ENCODE data around the gene BCL11B. TPM values are rescaled to one million over a fixed set of nuclear protein-coding genes. Genes with fewer than 3 reads are reported as not detected.

The BCL11B gene
- total and polyA plus RNA-seq, 4 donors, result 0.13 to 1.3 (median 0.58) TPM; not detected in 1

GRCh38 chr14:99168330-99168729 is 103.7 kb downstream of the BCL11B start:
- Histone ChIP-seq H3K36me3 (ENCODE audit: control insufficient read depth in 1 of 2, insufficient read depth in 2 of 2, low read length in 1 of 2) (no peaks in the 10 kb centered on the region), H3K4me3 (ENCODE audit: low read length in 2 of 2) (no peak overlapping the region), H3K9me3 (ENCODE audit: control insufficient read depth, low read length) (no peaks in the 10 kb centered on the region), H3K4me1 (ENCODE audit: control insufficient read depth in 1 of 2, insufficient read depth in 2 of 2, low read length in 2 of 2) (no peaks in the 10 kb centered on the region), H3K27ac (ENCODE audit: low read depth in 1 of 2, low read length in 2 of 2) (no peak overlapping the region), H3K27me3 (ENCODE audit: control insufficient read depth in 1 of 2, insufficient read depth in 2 of 2, low read length in 1 of 2) (peaks cover 0 to 2% of the 10 kb centered on the region in 2 donors)
- DNase-seq, result no peak
- intact Hi-C loops (cut with DNase I), result no loop called here
- no peak for ATAC-seq (ENCODE audit: low FRiP score)
- 96 to 98% methylated on average over 5 of the region's 5 CpGs for WGBS, 2 donors

- Histone ChIP-seq H3K9me3 (ENCODE audit: control insufficient read depth, low read length) (peaks cover 2% of the 10 kb centered on the region), H3K36me3 (ENCODE audit: control insufficient read depth in 1 of 2, insufficient read depth in 2 of 2, low read length in 1 of 2) (no peaks in the 10 kb centered on the region), H3K4me3 (ENCODE audit: low read length in 2 of 2) (no peak overlapping the region), H3K27me3 (ENCODE audit: control insufficient read depth in 1 of 2, insufficient read depth in 2 of 2, low read length in 1 of 2) (peaks cover 0 to 2% of the 10 kb centered on the region in 2 donors), H3K4me1 (ENCODE audit: control insufficient read depth in 1 of 2, insufficient read depth in 2 of 2, low read length in 2 of 2) (no peaks in the 10 kb centered on the region), H3K27ac (ENCODE audit: low read depth in 1 of 2, low read length in 2 of 2) (no peak overlapping the region)
- no peak for DNase-seq
- intact Hi-C loops (cut with DNase I), result no loop called here
- ATAC-seq (ENCODE audit: low FRiP score), result no peak
- WGBS, 2 donors, result 91 to 92% methylated on average over 4 of the region's 4 CpGs
Measured at GRCh38 chr14:99166506-99166905, 105.5 kb downstream of the BCL11B start.

GRCh38 chr14:99164712-99165111 is 107.3 kb downstream of the BCL11B start:
- intact Hi-C loops (cut with DNase I), result no loop called here
- Histone ChIP-seq H3K9me3 (ENCODE audit: control insufficient read depth, low read length) (peaks cover 4% of the 10 kb centered on the region), H3K27ac (ENCODE audit: low read depth in 1 of 2, low read length in 2 of 2) (no peak overlapping the region), H3K4me1 (ENCODE audit: control insufficient read depth in 1 of 2, insufficient read depth in 2 of 2, low read length in 2 of 2) (no peaks in the 10 kb centered on the region), H3K36me3 (ENCODE audit: control insufficient read depth in 1 of 2, insufficient read depth in 2 of 2, low read length in 1 of 2) (no peaks in the 10 kb centered on the region), H3K27me3 (ENCODE audit: control insufficient read depth in 1 of 2, insufficient read depth in 2 of 2, low read length in 1 of 2) (peaks cover 0 to 2% of the 10 kb centered on the region in 2 donors), H3K4me3 (ENCODE audit: low read length in 2 of 2) (no peak overlapping the region)
- DNase-seq (no peak), ATAC-seq (ENCODE audit: low FRiP score) (no peak)
- 77 to 78% methylated on average over 5 of the region's 5 CpGs for WGBS, 2 donors

GRCh38 chr14:99163446-99163845 is 108.6 kb downstream of the BCL11B start:
- Histone ChIP-seq H3K27me3 (ENCODE audit: control insufficient read depth in 1 of 2, insufficient read depth in 2 of 2, low read length in 1 of 2) (peaks cover 0 to 2% of the 10 kb centered on the region in 2 donors), H3K36me3 (ENCODE audit: control insufficient read depth in 1 of 2, insufficient read depth in 2 of 2, low read length in 1 of 2) (no peaks in the 10 kb centered on the region), H3K9me3 (ENCODE audit: control insufficient read depth, low read length) (peaks cover 4% of the 10 kb centered on the region), H3K27ac (ENCODE audit: low read depth in 1 of 2, low read length in 2 of 2) (no peak overlapping the region), H3K4me1 (ENCODE audit: control insufficient read depth in 1 of 2, insufficient read depth in 2 of 2, low read length in 2 of 2) (no peaks in the 10 kb centered on the region), H3K4me3 (ENCODE audit: low read length in 2 of 2) (no peak overlapping the region)
- intact Hi-C loops (cut with DNase I), result no loop called here
- no peak for ATAC-seq (ENCODE audit: low FRiP score)
- no peak for DNase-seq
- 89 to 91% methylated on average over 3 of the region's 3 CpGs for WGBS, 2 donors

- no peak for ATAC-seq (ENCODE audit: low FRiP score)
- DNase-seq, result no peak
- intact Hi-C loops (cut with DNase I), result loop anchor here in 1 of 2 donors (5.0 kb wide), 1 partner anchor 33 kb away; no protein-coding TSS in a partner anchor
- Histone ChIP-seq H3K27me3 (ENCODE audit: control insufficient read depth in 1 of 2, insufficient read depth in 2 of 2, low read length in 1 of 2) (peaks cover 0 to 2% of the 10 kb centered on the region in 2 donors), H3K4me1 (ENCODE audit: control insufficient read depth in 1 of 2, insufficient read depth in 2 of 2, low read length in 2 of 2) (peaks cover 0 to 2% of the 10 kb centered on the region in 2 donors), H3K9me3 (ENCODE audit: control insufficient read depth, low read length) (peaks cover 4% of the 10 kb centered on the region), H3K36me3 (ENCODE audit: control insufficient read depth in 1 of 2, insufficient read depth in 2 of 2, low read length in 1 of 2) (no peaks in the 10 kb centered on the region), H3K4me3 (ENCODE audit: low read length in 2 of 2) (no peak overlapping the region), H3K27ac (ENCODE audit: low read depth in 1 of 2, low read length in 2 of 2) (no peak overlapping the region)
- 81 to 84% methylated on average over 22 of the region's 22 CpGs for WGBS, 2 donors
Measured at GRCh38 chr14:99159341-99160340, 112.4 kb downstream of the BCL11B start.

- Histone ChIP-seq H3K27ac (ENCODE audit: low read depth in 1 of 2, low read length in 2 of 2) (no peak overlapping the region), H3K4me1 (ENCODE audit: control insufficient read depth in 1 of 2, insufficient read depth in 2 of 2, low read length in 2 of 2) (peaks cover 0 to 2% of the 10 kb centered on the region in 2 donors), H3K27me3 (ENCODE audit: control insufficient read depth in 1 of 2, insufficient read depth in 2 of 2, low read length in 1 of 2) (peaks cover 0 to 2% of the 10 kb centered on the region in 2 donors), H3K4me3 (ENCODE audit: low read length in 2 of 2) (no peak overlapping the region), H3K36me3 (ENCODE audit: control insufficient read depth in 1 of 2, insufficient read depth in 2 of 2, low read length in 1 of 2) (no peaks in the 10 kb centered on the region), H3K9me3 (ENCODE audit: control insufficient read depth, low read length) (peaks cover 4% of the 10 kb centered on the region)
- DNase-seq (no peak), ATAC-seq (ENCODE audit: low FRiP score) (no peak)
- 85 to 88% methylated on average over 7 of the region's 7 CpGs for WGBS, 2 donors
- intact Hi-C loops (cut with DNase I), result loop anchor here in 1 of 2 donors (5.0 kb wide), 1 partner anchor 34 kb away; no protein-coding TSS in a partner anchor
Measured at GRCh38 chr14:99158646-99159165, 113.3 kb downstream of the BCL11B start.

GRCh38 chr14:99158150-99158549 is 113.8 kb downstream of the BCL11B start:
- no peak overlapping the region for H3K4me3 ChIP-seq (ENCODE audit: low read length in 2 of 2)
- no peak overlapping the region for H3K27ac ChIP-seq (ENCODE audit: low read depth in 1 of 2, low read length in 2 of 2)
- DNase-seq (no peak), ATAC-seq (ENCODE audit: low FRiP score) (no peak)
- intact Hi-C loops (cut with DNase I), result loop anchor here in 1 of 2 donors (5.0 kb wide), 1 partner anchor 34 kb away; no protein-coding TSS in a partner anchor
- peaks cover 4% of the 10 kb centered on the region for H3K9me3 ChIP-seq (ENCODE audit: control insufficient read depth, low read length)
- peaks cover 0 to 2% of the 10 kb centered on the region in 2 donors for H3K4me1 ChIP-seq (ENCODE audit: control insufficient read depth in 1 of 2, insufficient read depth in 2 of 2, low read length in 2 of 2)
- WGBS, 2 donors, result 50 to 69% methylated on average over 4 of the region's 4 CpGs
- H3K36me3 ChIP-seq (ENCODE audit: control insufficient read depth in 1 of 2, insufficient read depth in 2 of 2, low read length in 1 of 2), result no peaks in the 10 kb centered on the region
- H3K27me3 ChIP-seq (ENCODE audit: control insufficient read depth in 1 of 2, insufficient read depth in 2 of 2, low read length in 1 of 2), result no peaks in the 10 kb centered on the region

- Histone ChIP-seq H3K27me3 (ENCODE audit: control insufficient read depth in 1 of 2, insufficient read depth in 2 of 2, low read length in 1 of 2) (no peaks in the 10 kb centered on the region), H3K27ac (ENCODE audit: low read depth in 1 of 2, low read length in 2 of 2) (no peak overlapping the region), H3K36me3 (ENCODE audit: control insufficient read depth in 1 of 2, insufficient read depth in 2 of 2, low read length in 1 of 2) (no peaks in the 10 kb centered on the region), H3K4me3 (ENCODE audit: low read length in 2 of 2) (no peak overlapping the region), H3K9me3 (ENCODE audit: control insufficient read depth, low read length) (peaks cover 4% of the 10 kb centered on the region), H3K4me1 (ENCODE audit: control insufficient read depth in 1 of 2, insufficient read depth in 2 of 2, low read length in 2 of 2) (peaks cover 0 to 2% of the 10 kb centered on the region in 2 donors)
- DNase-seq, result no peak
- no peak for ATAC-seq (ENCODE audit: low FRiP score)
- intact Hi-C loops (cut with DNase I), result loop anchor here in 1 of 2 donors (5.0 kb wide), 1 partner anchor 35 kb away; no protein-coding TSS in a partner anchor
- WGBS, 2 donors, result 97 to 98% methylated on average over 8 of the region's 8 CpGs
Measured at GRCh38 chr14:99157676-99158075, 114.3 kb downstream of the BCL11B start.

Measured in aorta (tissue), 5 donors.